Activated CD4-positive, alpha-beta T cell treated with anti-CD3 and anti-CD28 coated beads for 4 hours (primary cell): Measurements from ENCODE around the gene AKAP8L.
"Not testable (repeated sequence)": the region's sequence is repeated elsewhere in the genome, so short reads cannot be mapped to it uniquely, and the experiment has no call there.

Source experiments
- DNase-seq, 2 donors: peaks; one replicate each; pipeline ENCODE4 v3.0.0-alpha.2; 2020

Gene AKAP8L

GRCh38 chr19:15417699-15418098, 1.1 kb downstream of the AKAP8L start:
- no peak for DNase-seq

GRCh38 chr19:15412832-15413231, 6.0 kb downstream of the AKAP8L start:
- DNase-seq = no peak

GRCh38 chr19:15411351-15411750, 7.4 kb downstream of the AKAP8L start:
- not testable (repeated sequence) for DNase-seq

GRCh38 chr19:15404780-15405211, 14.0 kb downstream of the AKAP8L start:
- DNase-seq = no peak

- no peak for DNase-seq
These were observed 14.6 kb downstream of the AKAP8L start for GRCh38 chr19:15404097-15404779.

GRCh38 chr19:15403151-15403531, 15.6 kb downstream of the AKAP8L start:
- DNase-seq = no peak

- DNase-seq = no peak
These were observed 16.2 kb downstream of the AKAP8L start for GRCh38 chr19:15402411-15403150.

GRCh38 chr19:15401397-15401710, 17.4 kb downstream of the AKAP8L start:
- DNase-seq = no peak

- no peak for DNase-seq
These were observed 18.0 kb downstream of the AKAP8L start for GRCh38 chr19:15400521-15401396.

- no peak for DNase-seq
These were observed 19.2 kb downstream of the AKAP8L start for GRCh38 chr19:15399635-15400034.

GRCh38 chr19:15399234-15399515, 19.6 kb downstream of the AKAP8L start:
- no peak for DNase-seq

GRCh38 chr19:15398501-15399233, 20.1 kb downstream of the AKAP8L start:
- no peak for DNase-seq

GRCh38 chr19:15397782-15398181, 21.0 kb downstream of the AKAP8L start:
- DNase-seq = no peak

GRCh38 chr19:15397236-15397635, 21.6 kb downstream of the AKAP8L start:
- DNase-seq = no peak

GRCh38 chr19:15396436-15396835, 22.4 kb downstream of the AKAP8L start:
- no peak for DNase-seq

- DNase-seq = not testable (repeated sequence)
These were observed 23.5 kb downstream of the AKAP8L start for GRCh38 chr19:15395251-15395650.

GRCh38 chr19:15394426-15394825, 24.4 kb downstream of the AKAP8L start:
- DNase-seq = no peak

- DNase-seq = no peak
These were observed 24.8 kb downstream of the AKAP8L start for GRCh38 chr19:15393963-15394362.

- no peak for DNase-seq
These were observed 28.0 kb downstream of the AKAP8L start for GRCh38 chr19:15390814-15391213.

GRCh38 chr19:15381864-15382263, 36.9 kb downstream of the AKAP8L start:
- no peak for DNase-seq

- no peak for DNase-seq
These were observed 37.4 kb downstream of the AKAP8L start for GRCh38 chr19:15381429-15381828.

- no peak for DNase-seq
These were observed 38.7 kb downstream of the AKAP8L start for GRCh38 chr19:15379999-15380647.
